ENCODE data around the gene METRNL. TPM values are rescaled to one million over a fixed set of nuclear protein-coding genes. Genes with fewer than 3 reads are reported as not detected.
"Not testable (repeated sequence)": the region's sequence is repeated elsewhere in the genome, so short reads cannot be mapped to it uniquely, and the experiment has no call there.

Gene METRNL
- total RNA-seq, 2 experiments from 2014 or later = 14.4 to 15.2 TPM

GRCh38 chr17:83113792-83114191 lies 34.4 kb downstream of the METRNL start:
- intact Hi-C loops (cut with micrococcal nuclease) = no loop called here
- CTCF ChIA-PET = no interaction called here
- Mint-ChIP-seq H3K27ac (no peak overlapping the region), H3K27me3 (ENCODE audit: low read depth) (peaks cover 5% of the 10 kb centered on the region), H3K4me1 (ENCODE audit: low read depth) (no peaks in the 10 kb centered on the region), H3K4me3 (no peak overlapping the region), H3K9me3 (no peaks in the 10 kb centered on the region), H3K36me3 (ENCODE audit: low read depth) (no peaks in the 10 kb centered on the region)
- DNase-seq = no peak

DNA sequence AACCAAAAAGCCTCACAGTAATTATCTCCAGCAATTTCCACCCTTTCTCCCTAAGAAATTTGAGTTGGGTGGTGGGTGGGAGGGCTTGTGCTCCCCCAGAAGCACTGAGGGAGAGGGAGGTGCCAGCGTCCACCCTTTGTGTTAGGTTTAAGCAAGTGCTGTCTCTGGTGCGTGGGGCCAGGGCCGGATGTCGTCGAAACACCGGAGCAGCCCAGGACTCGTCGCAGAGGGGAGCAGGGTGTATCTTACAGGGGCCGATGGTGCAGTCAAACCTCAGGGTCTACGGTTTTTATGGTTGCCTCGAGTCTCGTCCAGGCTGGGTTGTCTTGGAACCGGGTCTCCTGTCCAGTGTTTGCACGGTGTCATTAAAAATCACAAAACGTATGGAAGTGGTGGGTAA lies 35.3 kb downstream of the METRNL start:
- H3K36me3 Mint-ChIP-seq (ENCODE audit: low read depth) = no peaks in the 10 kb centered on the region
- H3K27me3 Mint-ChIP-seq (ENCODE audit: low read depth) = peaks cover 4% of the 10 kb centered on the region
- no peak overlapping the region for H3K4me3 Mint-ChIP-seq
- peaks cover 2% of the 10 kb centered on the region for H3K4me1 Mint-ChIP-seq (ENCODE audit: low read depth)
- H3K27ac Mint-ChIP-seq = no peak overlapping the region
- no peak for DNase-seq
- CTCF ChIA-PET = no interaction called here
- no peaks in the 10 kb centered on the region for H3K9me3 Mint-ChIP-seq
- intact Hi-C loops (cut with micrococcal nuclease) = no loop called here

GRCh38 chr17:83115202-83115651 lies 35.8 kb downstream of the METRNL start:
- H3K4me3 Mint-ChIP-seq = no peak overlapping the region

DNA sequence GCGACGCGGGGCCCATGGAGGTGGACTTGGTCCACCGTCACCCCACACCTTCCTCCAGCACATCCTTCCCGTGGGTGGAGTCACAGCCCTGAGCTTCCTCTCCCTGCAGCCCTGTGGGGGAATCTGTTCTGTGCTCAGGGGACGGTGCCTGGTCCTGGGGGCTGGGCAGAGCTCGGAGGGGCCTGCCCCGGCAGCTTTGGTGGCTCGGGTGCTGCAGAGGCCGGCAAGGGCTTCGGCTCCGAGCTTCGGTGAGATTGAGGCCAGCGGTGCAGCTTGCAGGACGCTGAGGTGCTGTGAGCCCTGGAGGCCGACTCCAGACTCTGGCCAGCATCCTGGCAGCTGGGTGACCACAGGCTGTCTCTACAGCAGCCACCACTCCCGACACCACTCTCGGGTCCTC lies 36.4 kb downstream of the METRNL start:
- Mint-ChIP-seq H3K4me1 (ENCODE audit: low read depth) (peaks cover 9% of the 10 kb centered on the region), H3K9me3 (no peaks in the 10 kb centered on the region), H3K27me3 (ENCODE audit: low read depth) (peaks cover 4% of the 10 kb centered on the region), H3K27ac (no peak overlapping the region), H3K36me3 (ENCODE audit: low read depth) (no peaks in the 10 kb centered on the region), H3K4me3 (no peak overlapping the region)
- intact Hi-C loops (cut with micrococcal nuclease) = no loop called here
- no peak for DNase-seq
- CTCF ChIA-PET = no interaction called here

More at GRCh38 chr17:83115202-83115651, 35.8 kb downstream of the METRNL start:
- DNase-seq = no peak
- intact Hi-C loops (cut with micrococcal nuclease) = no loop called here
- H3K9me3 Mint-ChIP-seq = no peaks in the 10 kb centered on the region
- peaks cover 4% of the 10 kb centered on the region for H3K4me1 Mint-ChIP-seq (ENCODE audit: low read depth)
- CTCF ChIA-PET = no interaction called here
- no peak overlapping the region for H3K27ac Mint-ChIP-seq
- H3K27me3 Mint-ChIP-seq (ENCODE audit: low read depth) = peaks cover 4% of the 10 kb centered on the region
- H3K36me3 Mint-ChIP-seq (ENCODE audit: low read depth) = no peaks in the 10 kb centered on the region

- intact Hi-C loops (cut with micrococcal nuclease) = no loop called here
- Mint-ChIP-seq H3K36me3 (ENCODE audit: low read depth) (no peaks in the 10 kb centered on the region), H3K4me3 (no peak overlapping the region), H3K4me1 (ENCODE audit: low read depth) (peaks cover 9% of the 10 kb centered on the region), H3K9me3 (no peaks in the 10 kb centered on the region), H3K27me3 (ENCODE audit: low read depth) (peaks cover 4% of the 10 kb centered on the region), H3K27ac (no peak overlapping the region)
- CTCF ChIA-PET = no interaction called here
- no peak for DNase-seq
Measured at GRCh38 chr17:83116311-83116771, 36.9 kb downstream of the METRNL start.

GRCh38 chr17:83116783-83117555 lies 37.6 kb downstream of the METRNL start:
- Mint-ChIP-seq H3K36me3 (ENCODE audit: low read depth) (no peaks in the 10 kb centered on the region), H3K27ac (no peak overlapping the region), H3K4me3 (no peak overlapping the region), H3K27me3 (ENCODE audit: low read depth) (peaks cover 8% of the 10 kb centered on the region), H3K4me1 (ENCODE audit: low read depth) (peaks cover 9% of the 10 kb centered on the region), H3K9me3 (no peaks in the 10 kb centered on the region)
- DNase-seq = no peak
- intact Hi-C loops (cut with micrococcal nuclease) = no loop called here
- CTCF ChIA-PET = interaction anchor here (0.6 kb wide), 1 partner anchor 325 kb away, joined by 3 read pairs; no protein-coding TSS in a partner anchor

DNA sequence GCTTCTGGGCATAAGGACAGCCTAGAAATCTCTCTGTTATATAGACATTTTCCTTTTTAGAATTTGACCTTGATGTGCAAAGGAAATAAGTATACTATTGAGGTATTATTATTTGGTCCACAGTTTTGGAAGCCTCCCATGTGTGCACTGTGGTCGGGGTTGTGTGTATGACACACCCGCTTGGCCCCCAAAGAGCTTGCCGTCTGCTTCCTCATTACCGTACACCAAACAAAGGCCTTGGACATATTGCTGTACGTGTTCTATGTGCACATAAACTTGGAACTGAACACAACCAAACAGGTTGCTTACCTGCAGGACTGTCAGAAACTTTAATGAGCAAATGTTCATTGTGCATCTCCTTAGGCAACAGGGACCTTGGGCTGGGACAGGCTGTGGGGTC lies 38.2 kb downstream of the METRNL start:
- DNase-seq = no peak
- no peak overlapping the region for H3K27ac Mint-ChIP-seq
- peaks cover 8% of the 10 kb centered on the region for H3K27me3 Mint-ChIP-seq (ENCODE audit: low read depth)
- no peaks in the 10 kb centered on the region for H3K36me3 Mint-ChIP-seq (ENCODE audit: low read depth)
- intact Hi-C loops (cut with micrococcal nuclease) = no loop called here
- peaks cover 9% of the 10 kb centered on the region for H3K4me1 Mint-ChIP-seq (ENCODE audit: low read depth)
- CTCF ChIA-PET = interaction anchor here (0.6 kb wide), 1 partner anchor 325 kb away, joined by 3 read pairs; no protein-coding TSS in a partner anchor
- no peaks in the 10 kb centered on the region for H3K9me3 Mint-ChIP-seq
- no peak overlapping the region for H3K4me3 Mint-ChIP-seq

GRCh38 chr17:83118071-83118841 lies 38.8 kb downstream of the METRNL start:
- Mint-ChIP-seq H3K27me3 (ENCODE audit: low read depth) (peaks cover 8% of the 10 kb centered on the region), H3K4me1 (ENCODE audit: low read depth) (peaks cover 9% of the 10 kb centered on the region), H3K36me3 (ENCODE audit: low read depth) (no peaks in the 10 kb centered on the region), H3K27ac (no peak overlapping the region), H3K4me3 (no peak overlapping the region), H3K9me3 (no peaks in the 10 kb centered on the region)
- CTCF ChIA-PET = no interaction called here
- intact Hi-C loops (cut with micrococcal nuclease) = no loop called here
- DNase-seq = no peak

- Mint-ChIP-seq H3K4me3 (peak overlapping the region; percentile 3), H3K9me3 (no peaks in the 10 kb centered on the region), H3K27me3 (ENCODE audit: low read depth) (peaks cover 15% of the 10 kb centered on the region), H3K27ac (no peak overlapping the region), H3K36me3 (ENCODE audit: low read depth) (no peaks in the 10 kb centered on the region), H3K4me1 (ENCODE audit: low read depth) (peaks cover 10% of the 10 kb centered on the region)
- CTCF ChIA-PET = no interaction called here
- no peak for DNase-seq
- intact Hi-C loops (cut with micrococcal nuclease) = no loop called here
Measured at GRCh38 chr17:83119987-83120864, 40.8 kb downstream of the METRNL start.

DNA sequence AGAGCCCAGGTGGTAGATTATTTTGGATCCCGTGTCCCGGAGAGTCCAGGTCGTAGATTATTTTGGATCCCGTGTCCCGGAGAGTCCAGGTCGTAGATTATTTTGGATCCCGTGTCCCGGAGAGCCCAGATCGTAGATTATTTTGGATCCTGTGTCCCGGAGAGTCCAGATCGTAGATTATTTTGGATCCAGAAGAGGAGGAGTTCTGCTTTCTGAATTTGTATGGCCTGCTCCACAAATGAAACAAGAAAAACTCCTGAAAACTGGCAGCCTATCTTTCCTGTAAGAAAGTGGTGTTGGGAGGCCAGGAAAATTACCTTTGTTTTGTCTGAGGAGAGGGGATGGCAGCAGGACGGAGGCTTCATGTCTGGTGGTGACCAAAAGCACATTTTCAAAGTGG lies 42.1 kb downstream of the METRNL start:
- H3K27ac Mint-ChIP-seq; intact Hi-C loops (cut with micrococcal nuclease); CTCF ChIA-PET; H3K9me3 Mint-ChIP-seq; H3K4me3 Mint-ChIP-seq; DNase-seq; H3K36me3 Mint-ChIP-seq (ENCODE audit: low read depth): not testable (repeated sequence)
- Mint-ChIP-seq H3K4me1 (ENCODE audit: low read depth) (peaks cover 22% of the 10 kb centered on the region), H3K27me3 (ENCODE audit: low read depth) (peaks cover 27% of the 10 kb centered on the region)

GRCh38 chr17:83121921-83122820 lies 42.8 kb downstream of the METRNL start:
- Mint-ChIP-seq H3K27ac (no peak overlapping the region), H3K27me3 (ENCODE audit: low read depth) (peaks cover 30% of the 10 kb centered on the region), H3K36me3 (ENCODE audit: low read depth) (no peaks in the 10 kb centered on the region), H3K4me1 (ENCODE audit: low read depth) (peaks cover 22% of the 10 kb centered on the region), H3K9me3 (no peaks in the 10 kb centered on the region), H3K4me3 (no peak overlapping the region)
- intact Hi-C loops (cut with micrococcal nuclease) = no loop called here
- CTCF ChIA-PET = no interaction called here
- DNase-seq = no peak

All from activated naive CD4-positive, alpha-beta T cell treated with anti-CD3 and anti-CD28 coated beads for 36 hours (primary cell).